Activated T-helper 2 cell treated with anti-CD3 and anti-CD28 coated beads, Interferon-gamma antibody, Interleukin-2, Interleukin-4, amounts not matched to agents 10 μg/mL and 5 μg/mL and 100 μg/mL, durations not matched to agents 14 hours and 24 hours and 36 hours (primary cell): ENCODE results near the gene ABCA2. TPM values are rescaled to one million over a fixed set of nuclear protein-coding genes. Genes with fewer than 3 reads are reported as not detected.

ENCODE experiments used
- DNase-seq: peaks from one replicate; pipeline ENCODE4 v3.0.0; 2021; ENCODE audit warnings: low spot score
- H3K27ac Mint-ChIP-seq: one replicate; pipeline ENCODE4 v1.8.0; 2021; ENCODE audit warnings: mixed read lengths
- H3K27me3 Mint-ChIP-seq: one replicate; pipeline ENCODE4 v1.8.0; 2021; ENCODE audit warnings: low read depth, mixed read lengths
- H3K36me3 Mint-ChIP-seq: one replicate; pipeline ENCODE4 v1.8.0; 2021; ENCODE audit warnings: low read depth, mixed read lengths
- H3K4me1 Mint-ChIP-seq: one replicate; pipeline ENCODE4 v1.8.0; 2021; ENCODE audit warnings: low read depth, mixed read lengths
- H3K4me3 Mint-ChIP-seq: one replicate; pipeline ENCODE4 v1.8.0; 2021; ENCODE audit warnings: low read depth, mild to moderate bottlenecking, moderate library complexity, mixed read lengths
- H3K9me3 Mint-ChIP-seq: one replicate; pipeline ENCODE4 v1.8.0; 2021; ENCODE audit warnings: mixed read lengths
- intact Hi-C: fragments of 100-400 bp; cut with micrococcal nuclease; formaldehyde crosslinking; loops from one replicate; pipeline ENCODE4 v1.15.1; 2023
- total RNA-seq: library from RNA; stranded (reverse); gene quantifications from 2 replicates; pipeline ENCODE4 v1.2.3, GENCODE V29; 2022

ABCA2 gene
- total RNA-seq, 1 donor from 2014 or later: 27.4 TPM

DNA sequence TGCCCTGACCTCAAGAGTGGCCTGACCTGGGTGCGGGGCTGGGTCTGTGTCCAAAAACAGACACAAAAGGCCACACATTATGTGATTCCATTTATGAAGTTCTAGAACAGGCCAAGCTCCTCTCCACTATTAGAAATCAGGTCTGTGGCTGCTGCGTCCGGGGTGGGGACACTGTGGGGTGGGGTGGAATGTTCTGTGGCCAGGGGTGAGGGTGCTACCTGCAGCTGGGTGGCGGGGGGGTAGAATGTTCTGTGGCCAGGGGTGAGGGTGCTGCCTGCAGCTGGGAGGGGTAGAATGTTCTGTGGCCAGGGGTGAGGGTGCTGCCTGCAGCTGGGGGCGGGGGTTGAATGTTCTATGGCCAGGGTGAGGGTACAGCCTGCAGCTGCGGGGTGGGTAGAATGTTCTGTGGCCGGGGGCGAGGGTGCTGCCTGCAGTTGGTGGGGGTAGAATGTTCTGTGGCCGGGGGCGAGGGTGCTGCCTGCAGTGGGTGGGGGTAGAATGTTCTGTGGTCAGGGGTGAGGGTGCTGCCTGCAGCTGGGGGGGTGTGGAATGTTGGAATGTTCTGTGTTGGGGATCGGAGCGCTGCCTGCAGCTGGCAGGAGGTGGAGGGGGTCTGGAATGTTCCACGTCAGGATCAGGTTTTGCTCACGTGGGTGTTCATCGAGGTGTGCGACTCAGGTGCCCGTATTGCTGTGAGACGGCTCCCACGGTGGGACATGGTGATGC lies 67.7 kb downstream of the ABCA2 start:
- intact Hi-C loops: no loop called here
- DNase-seq: no peak
- H3K36me3 Mint-ChIP-seq: no peaks in the 10 kb centered on the region
- no peaks in the 10 kb centered on the region for H3K27me3 Mint-ChIP-seq
- peaks cover 4% of the 10 kb centered on the region for H3K4me1 Mint-ChIP-seq
- H3K9me3 Mint-ChIP-seq: peaks cover 9% of the 10 kb centered on the region
- H3K27ac Mint-ChIP-seq: no peak overlapping the region
- H3K4me3 Mint-ChIP-seq: no peak overlapping the region

DNA sequence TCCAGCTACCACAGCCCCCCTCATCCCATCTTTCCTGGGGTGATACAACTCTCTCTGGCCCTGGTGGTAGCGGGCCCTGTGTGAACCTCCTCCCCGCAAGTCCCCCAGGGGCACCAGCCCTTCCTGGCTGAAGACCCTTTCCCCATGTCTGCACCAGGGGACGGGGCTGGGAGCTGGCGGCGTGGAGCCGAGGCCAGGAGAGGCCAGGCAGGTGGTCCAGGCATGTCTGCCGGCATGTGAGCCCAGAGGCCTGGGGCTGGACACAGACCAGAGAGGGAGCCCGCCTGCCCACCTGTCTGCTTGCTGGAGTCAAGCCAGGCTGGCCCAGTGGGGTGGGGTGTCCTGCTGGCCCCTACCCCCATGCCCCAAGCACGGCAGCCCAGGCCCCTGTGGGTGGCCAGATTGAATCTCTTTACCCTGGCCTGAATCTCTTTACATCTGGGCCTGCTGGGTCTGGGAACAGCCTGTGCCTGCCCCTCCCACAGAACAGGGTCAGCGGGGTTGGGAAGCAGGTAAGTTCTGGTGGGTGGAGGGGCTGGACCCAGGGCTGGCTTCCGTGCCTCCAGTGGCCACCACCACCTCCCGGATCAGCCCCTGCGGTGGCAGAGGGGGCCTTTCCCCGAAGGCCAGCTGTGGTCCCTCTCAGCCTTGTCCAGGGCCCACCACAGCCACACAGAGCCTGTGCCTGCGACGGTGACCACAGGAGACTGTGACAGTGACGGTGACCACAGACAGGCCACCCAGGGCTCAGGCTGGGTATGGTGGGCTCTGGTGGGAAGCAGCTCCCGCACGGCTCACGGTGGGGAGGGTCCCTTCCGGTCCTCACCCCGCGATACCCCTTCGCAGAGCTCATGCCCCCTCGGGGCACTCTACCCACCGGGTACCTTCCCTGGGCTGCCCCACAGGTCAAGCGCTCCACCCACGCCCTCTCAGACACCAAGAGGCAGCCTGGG lies 68.9 kb downstream of the ABCA2 start:
- intact Hi-C loops: loop anchor here (10.0 kb wide), 1 partner anchor 76 kb away; the partner anchor contains the start of gene FUT7
- Mint-ChIP-seq H3K27me3 (no peaks in the 10 kb centered on the region), H3K9me3 (peaks cover 9% of the 10 kb centered on the region), H3K27ac (no peak overlapping the region), H3K4me3 (no peak overlapping the region), H3K36me3 (no peaks in the 10 kb centered on the region), H3K4me1 (no peaks in the 10 kb centered on the region)
- no peak for DNase-seq

DNA sequence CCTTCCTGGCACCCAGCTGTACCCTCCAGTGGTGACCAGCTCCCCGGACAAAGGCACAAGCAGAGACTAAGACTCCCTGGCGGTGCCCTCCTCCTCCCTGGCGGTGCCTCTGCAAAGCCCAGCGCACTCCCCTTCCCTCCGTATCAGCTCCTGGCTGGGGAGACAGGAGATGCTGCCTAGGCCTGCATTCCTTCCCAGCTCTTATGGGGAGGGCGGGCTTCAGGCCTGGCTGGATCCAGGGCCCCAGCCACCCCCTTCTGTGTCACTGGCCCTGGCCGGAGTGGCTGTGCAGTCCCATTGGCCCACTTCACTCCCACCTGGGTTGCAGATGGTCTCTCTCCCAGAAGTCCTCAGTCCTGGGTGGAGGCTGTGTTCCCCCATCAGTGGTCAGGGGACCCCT lies 69.6 kb downstream of the ABCA2 start:
- no peak for DNase-seq
- intact Hi-C loops: loop anchor here (10.0 kb wide), 1 partner anchor 76 kb away; the partner anchor contains the start of gene FUT7

DNA sequence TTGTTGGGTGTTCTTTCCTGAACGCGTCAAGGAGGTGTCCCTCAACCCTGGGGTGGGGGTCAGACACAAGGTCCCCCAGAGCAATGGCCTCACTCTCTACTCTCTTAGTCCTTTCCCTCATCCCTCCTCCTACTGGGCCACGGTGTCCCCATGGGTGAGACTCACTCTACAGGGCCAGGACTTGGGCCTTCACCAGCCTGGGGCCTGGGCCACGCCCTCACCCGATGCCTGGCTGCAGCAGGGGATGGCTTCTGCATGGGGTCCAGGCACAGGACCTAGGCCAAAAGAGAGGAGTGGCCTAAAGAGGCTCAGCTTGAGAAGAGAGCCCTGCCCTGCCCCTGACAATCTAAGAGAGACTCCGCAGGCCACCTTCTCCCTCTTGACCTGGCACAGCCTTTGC lies 70.1 kb downstream of the ABCA2 start:
- intact Hi-C loops: loop anchor here (10.0 kb wide), 1 partner anchor 77 kb away; the partner anchor contains the start of gene FUT7
- Mint-ChIP-seq H3K27me3 (no peaks in the 10 kb centered on the region), H3K4me1 (no peaks in the 10 kb centered on the region), H3K9me3 (peaks cover 9% of the 10 kb centered on the region), H3K36me3 (no peaks in the 10 kb centered on the region), H3K27ac (no peak overlapping the region), H3K4me3 (no peak overlapping the region)
- DNase-seq: no peak

More for the DNA sequence above, 69.6 kb downstream of the ABCA2 start:
- Mint-ChIP-seq H3K27ac (no peak overlapping the region), H3K4me1 (no peaks in the 10 kb centered on the region), H3K36me3 (no peaks in the 10 kb centered on the region), H3K27me3 (no peaks in the 10 kb centered on the region), H3K4me3 (no peak overlapping the region), H3K9me3 (peaks cover 9% of the 10 kb centered on the region)

DNA sequence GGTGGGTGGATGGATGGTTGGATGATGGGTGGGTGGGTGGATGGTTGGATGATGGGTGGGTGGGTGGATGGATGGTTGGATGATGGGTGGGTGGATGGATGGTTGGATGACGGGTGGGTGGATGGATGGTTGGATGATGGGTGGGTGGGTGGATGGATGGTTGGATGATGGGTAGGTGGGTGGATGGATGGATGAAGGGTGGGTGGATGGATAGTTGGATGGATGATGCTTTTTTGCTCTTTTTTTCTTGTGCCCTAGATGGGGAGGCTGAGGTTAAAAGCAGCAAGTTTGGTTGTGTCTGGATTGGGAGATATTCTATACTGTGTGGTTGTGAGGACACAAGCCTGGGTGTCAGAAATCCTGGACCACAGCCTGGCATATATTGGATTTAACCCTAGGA lies 70.6 kb downstream of the ABCA2 start:
- Mint-ChIP-seq H3K36me3 (no peaks in the 10 kb centered on the region), H3K9me3 (peaks cover 9% of the 10 kb centered on the region), H3K4me3 (no peak overlapping the region), H3K4me1 (no peaks in the 10 kb centered on the region), H3K27ac (no peak overlapping the region), H3K27me3 (no peaks in the 10 kb centered on the region)
- DNase-seq: no peak
- intact Hi-C loops: loop anchor here (10.0 kb wide), 1 partner anchor 77 kb away; the partner anchor contains the start of gene FUT7

Other genes starting within 250 kb of the ABCA2 start
- gene TMEM141, start 236.9 kb downstream of the ABCA2 start, total RNA-seq: 34.4 and 34.7 TPM in 2 replicates
- 0.11 TPM in 1 of 2 replicates, not detected in the other for gene CCDC183, start 231.9 kb downstream of the ABCA2 start, total RNA-seq
- 108 and 111 TPM in 2 replicates for gene RABL6, start 220.3 kb downstream of the ABCA2 start, total RNA-seq
- 5.0 and 5.1 TPM in 2 replicates for gene AJM1, start 185.8 kb downstream of the ABCA2 start, total RNA-seq
- gene PHPT1, start 178.8 kb downstream of the ABCA2 start, total RNA-seq: 127 and 133 TPM in 2 replicates
- gene MAMDC4, start 175.9 kb downstream of the ABCA2 start, total RNA-seq: 19.0 and 21.0 TPM in 2 replicates
- gene EDF1, start 161.9 kb downstream of the ABCA2 start, total RNA-seq: 381 and 410 TPM in 2 replicates
- 59.5 and 60.4 TPM in 2 replicates for gene TRAF2, start 141.7 kb downstream of the ABCA2 start, total RNA-seq
- gene FBXW5, start 83.5 kb downstream of the ABCA2 start, total RNA-seq: 94.4 and 95.9 TPM in 2 replicates
- 0.76 and 0.89 TPM in 2 replicates for gene C8G, start 83.0 kb downstream of the ABCA2 start, total RNA-seq
- gene LCN12, start 76.0 kb downstream of the ABCA2 start, total RNA-seq: 2.0 and 2.1 TPM in 2 replicates
- not detected in 2 replicates for gene PTGDS, start 50.7 kb downstream of the ABCA2 start, total RNA-seq
- gene LCNL1, start 45.2 kb downstream of the ABCA2 start, total RNA-seq: not detected in 2 replicates
- gene PAXX, start 35.8 kb downstream of the ABCA2 start, total RNA-seq: 60.5 and 72.6 TPM in 2 replicates
- gene CLIC3, start 31.7 kb downstream of the ABCA2 start, total RNA-seq: not detected in 2 replicates
- 0.21 TPM in 1 of 2 replicates, not detected in the other for gene FUT7, start 3.9 kb upstream of the ABCA2 start, total RNA-seq
- 32.7 and 36.0 TPM in 2 replicates for gene NPDC1, start 17.9 kb upstream of the ABCA2 start, total RNA-seq
- gene ENTPD2, start 25.8 kb upstream of the ABCA2 start, total RNA-seq: not detected in 2 replicates
- gene SAPCD2, start 42.3 kb upstream of the ABCA2 start, total RNA-seq: 26.5 and 27.1 TPM in 2 replicates
- gene UAP1L1, start 49.3 kb upstream of the ABCA2 start, total RNA-seq: 20.0 and 22.3 TPM in 2 replicates
- gene MAN1B1, start 58.7 kb upstream of the ABCA2 start, total RNA-seq: 47.5 and 52.2 TPM in 2 replicates
- 318 and 321 TPM in 2 replicates for gene DPP7, start 86.5 kb upstream of the ABCA2 start, total RNA-seq
- 0.07 TPM in 1 of 2 replicates, not detected in the other for gene GRIN1, start 110.9 kb upstream of the ABCA2 start, total RNA-seq
- 0.21 and 0.34 TPM in 2 replicates for gene LRRC26, start 141.8 kb upstream of the ABCA2 start, total RNA-seq
- gene TMEM210, start 143.8 kb upstream of the ABCA2 start, total RNA-seq: not detected in 2 replicates
- 52.3 and 58.5 TPM in 2 replicates for gene ANAPC2, start 160.3 kb upstream of the ABCA2 start, total RNA-seq
- 91.6 and 91.8 TPM in 2 replicates for gene SSNA1, start 160.4 kb upstream of the ABCA2 start, total RNA-seq
- 16.4 and 18.2 TPM in 2 replicates for gene TPRN, start 172.5 kb upstream of the ABCA2 start, total RNA-seq
- gene TMEM203, start 177.4 kb upstream of the ABCA2 start, total RNA-seq: 34.9 and 35.0 TPM in 2 replicates
- gene NDOR1, start 177.5 kb upstream of the ABCA2 start, total RNA-seq: 38.2 and 40.2 TPM in 2 replicates
- 9.5 and 10.1 TPM in 2 replicates for gene RNF208, start 194.0 kb upstream of the ABCA2 start, total RNA-seq
- gene CYSRT1, start 196.9 kb upstream of the ABCA2 start, total RNA-seq: 0.41 and 0.50 TPM in 2 replicates
- gene RNF224, start 199.3 kb upstream of the ABCA2 start, total RNA-seq: not detected in 2 replicates
- not detected in 2 replicates for gene SLC34A3, start 202.7 kb upstream of the ABCA2 start, total RNA-seq
- 357 and 361 TPM in 2 replicates for gene TUBB4B, start 213.1 kb upstream of the ABCA2 start, total RNA-seq
- 0.48 TPM in 2 replicates for gene STPG3, start 223.0 kb upstream of the ABCA2 start, total RNA-seq
- 71.4 and 72.6 TPM in 2 replicates for gene NELFB, start 227.1 kb upstream of the ABCA2 start, total RNA-seq
- 17.2 and 17.5 TPM in 2 replicates for gene TOR4A, start 249.5 kb upstream of the ABCA2 start, total RNA-seq